GM21825 (cell line): ENCODE results near the gene ELMOD3.
"Not testable (repeated sequence)": the region's sequence is repeated elsewhere in the genome, so short reads cannot be mapped to it uniquely, and the experiment has no call there.

ENCODE experiments used
- ATAC-seq: cut with Tn5 transposase; IDR thresholded peaks from one replicate; pipeline ENCODE4 v1.9.1; 2021; ENCODE audit warnings: mild to moderate bottlenecking, moderate library complexity; ENCODE audit not compliant: unreplicated experiment

Gene ELMOD3

DNA sequence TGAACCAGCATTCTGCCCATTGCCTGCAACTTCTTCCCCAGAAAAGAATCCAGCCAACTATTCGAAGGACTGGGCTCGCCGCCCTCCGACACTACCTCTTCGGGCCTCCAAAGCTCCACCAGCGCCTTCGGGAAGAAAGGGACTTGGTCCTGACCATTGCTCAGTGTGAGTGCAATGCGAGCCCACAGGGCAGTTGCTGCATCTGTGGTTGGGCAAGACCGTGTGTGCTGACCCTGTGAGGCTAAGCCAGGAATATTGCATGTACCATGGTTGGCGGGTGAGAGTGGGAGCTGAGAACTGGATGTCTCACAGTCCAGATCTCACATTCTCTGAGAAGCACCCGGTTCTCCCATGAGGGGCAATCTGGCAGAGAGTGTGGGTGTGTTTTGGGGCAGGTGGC is 16.5 kb downstream of the ELMOD3 start:
- no peak for ATAC-seq

DNA sequence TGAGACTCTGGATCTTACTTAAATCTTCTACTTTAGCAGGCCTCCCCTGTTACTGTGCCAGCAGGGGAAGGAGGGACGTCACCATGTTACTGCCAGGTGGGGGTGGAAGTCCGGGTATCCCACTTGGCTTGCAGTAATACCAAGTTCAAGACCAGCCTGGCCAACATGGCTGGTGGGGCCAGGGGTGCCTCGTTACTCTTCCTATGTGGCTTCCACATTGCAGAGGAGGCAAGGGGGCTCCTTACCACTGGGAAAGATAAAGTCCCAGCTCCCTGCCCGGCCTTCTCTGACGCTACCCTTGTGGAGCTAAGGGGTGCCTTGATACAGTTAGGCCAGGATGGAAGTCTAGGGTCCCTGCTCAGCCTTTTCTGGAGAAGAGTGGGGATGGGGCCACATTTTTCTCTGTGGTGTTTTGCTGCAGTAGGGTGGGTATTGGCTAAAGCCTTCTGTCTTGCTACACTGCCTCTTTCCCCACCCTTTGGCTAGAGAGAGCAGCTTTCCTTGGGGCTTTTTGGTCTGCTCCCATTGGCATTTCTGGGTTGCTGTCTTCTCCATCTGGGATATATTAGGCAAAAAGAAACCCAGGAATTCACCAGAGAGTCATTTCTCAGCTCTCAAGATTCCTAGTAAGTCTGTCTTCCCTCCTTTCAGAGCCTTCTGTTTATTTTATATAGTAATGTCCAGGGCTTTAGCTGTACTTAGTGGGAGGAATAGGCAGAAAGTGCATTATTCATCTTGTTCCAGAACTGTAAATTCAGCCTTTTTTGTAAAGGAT is 21.9 kb downstream of the ELMOD3 start:
- no peak for ATAC-seq

DNA sequence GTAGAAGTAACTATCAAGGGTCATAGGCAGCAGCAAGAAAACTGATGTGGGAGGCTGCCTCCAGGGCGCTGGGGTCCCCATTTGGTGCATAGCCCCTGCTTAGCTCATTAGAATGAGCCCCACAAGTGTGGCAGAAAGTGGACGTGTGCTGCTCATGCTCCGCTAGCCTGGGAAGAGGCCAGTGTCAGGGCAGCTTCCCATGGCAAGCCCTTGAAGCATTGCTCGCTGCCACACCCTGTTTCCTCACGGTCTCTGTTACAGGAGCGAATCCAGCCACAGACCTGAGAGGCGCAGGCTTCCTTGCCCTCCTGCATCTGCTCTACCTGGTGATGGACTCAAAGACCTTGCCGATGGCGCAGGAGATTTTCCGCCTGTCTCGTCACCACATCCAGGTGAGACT is 22.5 kb downstream of the ELMOD3 start:
- ATAC-seq, result no peak

DNA sequence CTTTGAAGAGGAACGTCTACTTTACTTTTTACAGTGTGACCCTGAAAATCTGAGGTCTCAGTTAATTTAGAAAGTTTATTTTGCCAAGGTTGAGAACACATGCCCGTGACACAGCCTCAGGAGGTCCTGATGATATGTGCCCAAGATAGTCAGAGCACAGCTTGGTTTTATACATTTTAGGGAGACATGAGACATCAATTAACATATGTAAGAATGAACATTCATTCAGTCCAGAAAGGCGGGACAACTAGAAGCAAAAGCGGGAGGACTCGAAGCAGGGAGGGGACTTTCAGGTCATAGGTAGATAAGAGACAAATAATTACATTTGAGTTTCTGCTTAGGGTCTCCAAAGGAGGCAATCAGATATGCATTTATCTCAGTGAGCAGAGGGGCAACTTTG is 23.7 kb downstream of the ELMOD3 start:
- ATAC-seq, result no peak

DNA sequence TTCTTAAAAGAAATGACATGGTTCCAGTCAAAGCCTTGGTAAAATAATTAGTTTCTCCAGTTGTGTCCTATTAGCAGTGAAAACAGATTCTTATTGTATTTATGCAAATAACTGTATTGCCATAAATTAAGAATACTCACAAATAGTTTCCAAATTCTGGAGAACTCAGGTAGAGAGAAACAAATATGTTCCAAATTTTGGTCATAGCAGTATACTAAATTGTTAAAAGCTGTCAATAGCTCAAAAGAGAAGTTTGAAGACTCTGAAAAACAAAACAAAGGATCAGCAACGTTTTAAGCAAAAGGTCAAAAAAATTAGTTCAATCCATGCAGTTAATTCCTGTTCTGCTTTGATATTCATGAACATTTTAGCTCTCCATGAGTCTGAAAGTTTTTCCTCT is 25.5 kb downstream of the ELMOD3 start:
- no peak for ATAC-seq

DNA sequence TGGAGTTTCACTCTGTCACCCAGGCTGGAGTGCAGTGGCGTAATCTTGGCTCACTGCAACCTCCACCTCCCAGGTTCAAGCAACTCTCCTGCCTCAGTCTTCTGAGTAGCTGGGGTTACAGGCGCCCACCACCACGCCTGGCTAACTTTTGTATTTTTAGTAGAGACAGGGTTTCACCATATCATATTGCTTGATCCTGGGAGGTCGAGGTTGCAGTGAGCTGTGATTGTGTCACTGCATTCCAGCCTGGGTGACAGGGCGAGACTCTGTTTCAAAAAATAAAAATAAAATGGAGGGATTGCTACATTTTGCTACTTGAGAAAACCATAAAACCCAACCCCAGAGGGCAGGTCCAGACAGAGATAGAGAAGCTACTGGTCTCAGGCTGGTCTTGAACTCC is 28.6 kb downstream of the ELMOD3 start:
- ATAC-seq, result not testable (repeated sequence)

DNA sequence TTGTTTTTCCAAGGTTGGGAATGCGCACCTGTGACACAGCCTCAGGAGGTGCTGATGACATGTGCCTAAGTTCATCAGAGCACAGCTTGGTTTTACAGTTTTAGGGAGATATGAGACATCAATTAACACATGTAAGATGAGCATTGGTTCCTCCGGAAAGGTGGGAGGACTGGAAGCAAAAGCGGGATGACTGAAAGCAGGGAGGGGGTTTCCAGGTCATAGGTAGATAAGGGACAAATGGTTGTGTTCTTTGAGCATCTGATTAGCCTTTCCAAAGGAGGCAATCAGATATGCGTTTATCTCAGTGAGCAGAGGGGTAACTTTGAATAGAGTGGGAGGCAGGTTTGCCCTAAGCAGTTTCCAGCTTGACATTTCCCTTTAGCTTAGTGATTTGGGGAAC is 29.3 kb downstream of the ELMOD3 start:
- no peak for ATAC-seq

DNA sequence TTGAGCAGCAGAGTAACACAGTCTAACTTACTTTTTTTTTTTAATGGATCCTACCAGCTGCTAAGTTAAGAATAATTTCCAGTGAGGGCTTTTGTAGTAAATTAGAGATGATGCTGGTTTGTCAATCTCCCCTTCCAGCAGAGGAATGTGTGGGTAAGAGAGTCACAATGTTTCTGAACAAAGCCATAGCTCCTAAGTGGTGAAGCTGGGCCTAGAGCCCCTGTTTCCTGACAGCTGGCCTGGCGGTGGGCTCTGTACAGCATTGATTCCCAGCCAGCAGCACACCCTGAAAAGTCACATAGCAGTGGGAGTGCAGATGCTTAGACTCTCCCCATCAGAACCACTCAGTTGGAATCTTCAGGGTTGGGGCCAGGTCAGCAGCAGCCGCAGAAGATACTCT is 31.2 kb downstream of the ELMOD3 start:
- ATAC-seq, result no peak

DNA sequence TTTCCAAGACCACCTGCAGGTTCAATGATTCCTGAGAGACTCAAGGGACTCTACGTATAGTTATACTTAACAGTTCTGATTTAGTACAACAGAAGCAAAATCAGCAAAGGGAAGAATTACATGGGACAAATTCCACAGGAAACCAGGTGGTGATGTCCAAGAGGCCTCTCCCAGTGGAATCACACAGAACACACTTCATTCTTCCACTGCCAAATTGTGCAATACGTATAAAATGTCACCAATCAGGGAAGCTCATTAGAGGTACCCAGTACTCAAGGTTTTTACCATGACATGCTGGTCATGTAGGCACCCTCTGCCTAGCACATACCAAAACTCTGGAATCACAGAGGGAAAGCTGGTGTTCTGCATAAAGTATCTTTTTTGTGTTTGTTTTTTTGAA is 33.2 kb downstream of the ELMOD3 start:
- no peak for ATAC-seq

DNA sequence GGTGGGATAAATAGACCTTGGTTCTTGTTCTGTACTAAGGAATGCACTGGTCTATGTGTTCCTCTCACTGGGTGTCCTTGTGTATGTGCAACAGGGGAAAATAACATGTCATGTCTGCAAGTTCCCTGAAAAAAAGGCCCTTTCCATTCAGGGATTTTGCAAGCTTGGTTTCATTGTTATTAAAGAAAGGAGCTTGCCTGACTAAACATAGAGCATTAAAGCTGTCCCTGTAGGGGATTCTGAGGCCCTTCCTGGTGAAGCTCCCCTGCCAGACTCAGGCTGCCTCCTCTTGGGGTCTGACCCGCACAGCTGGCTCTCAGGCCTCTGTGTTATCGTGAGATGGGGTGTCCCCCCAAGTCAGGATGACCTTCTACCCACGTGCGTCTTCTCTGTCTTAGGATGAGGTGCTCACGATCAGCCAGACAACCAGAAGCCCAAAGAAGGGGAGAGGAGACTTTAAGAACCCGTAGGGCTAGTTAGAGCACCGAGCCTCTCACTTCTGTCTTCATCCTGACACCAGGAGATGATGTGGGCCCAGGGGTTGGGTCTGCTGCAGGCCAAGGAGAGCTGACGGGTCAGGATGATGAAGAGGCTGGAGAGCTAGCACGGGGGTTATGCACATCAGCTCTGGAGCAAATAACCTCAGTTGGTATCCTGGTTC is 34.4 kb downstream of the ELMOD3 start:
- no peak for ATAC-seq

DNA sequence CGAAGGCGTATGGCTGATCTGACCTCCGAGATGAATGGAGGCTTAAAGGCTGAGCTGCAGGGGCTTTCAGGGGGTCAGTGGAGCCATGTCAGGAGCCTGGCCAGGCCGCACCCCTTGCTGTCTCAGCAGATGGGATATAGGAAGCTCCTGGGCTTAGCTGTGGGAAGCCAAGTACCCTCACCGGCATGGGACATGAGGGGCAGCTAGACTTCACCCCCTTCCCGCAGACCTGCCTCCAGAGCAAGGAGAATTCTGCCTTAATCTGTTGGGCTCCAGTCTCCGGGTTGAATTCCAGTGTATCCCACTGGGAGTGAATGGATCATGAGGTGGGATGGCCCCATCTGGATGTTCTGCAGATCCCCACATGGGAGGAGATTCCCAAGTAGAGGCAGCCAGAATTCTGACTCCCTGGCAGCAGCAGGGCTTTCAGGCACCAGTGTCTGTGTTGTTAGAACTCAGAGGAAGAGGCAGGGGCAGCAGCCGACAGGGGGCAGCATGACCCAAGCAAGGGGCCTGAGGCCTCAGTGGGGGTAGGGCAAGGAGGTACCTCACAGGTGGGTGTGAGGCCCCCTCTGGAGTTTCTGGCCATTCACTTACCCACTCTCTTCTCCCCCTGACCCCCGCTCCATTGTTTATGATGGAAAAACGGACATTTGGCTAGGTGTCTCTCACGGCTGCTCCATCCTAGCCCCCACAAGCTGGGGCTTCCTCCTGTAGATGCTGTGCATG is 36.5 kb downstream of the ELMOD3 start:
- ATAC-seq, result no peak

DNA sequence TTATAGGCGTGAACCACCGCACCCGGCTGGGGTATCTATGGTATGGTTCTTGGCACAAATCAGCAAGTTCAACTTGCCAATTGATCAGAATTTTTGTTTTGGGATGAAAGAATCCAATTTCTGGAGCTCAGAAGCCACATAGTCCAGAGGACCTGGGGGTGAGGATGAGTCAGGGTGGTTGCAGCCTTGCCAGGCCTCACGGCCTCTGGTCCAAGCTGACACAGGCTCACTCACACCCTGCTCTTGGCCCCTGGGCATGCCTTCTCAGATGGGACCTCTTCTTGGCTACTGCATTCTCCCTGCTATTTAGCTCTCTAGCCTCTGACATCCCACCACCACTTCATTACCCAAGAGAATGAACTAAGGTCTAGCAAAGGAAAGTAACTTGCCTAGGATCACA is 39.3 kb downstream of the ELMOD3 start:
- no peak for ATAC-seq

DNA sequence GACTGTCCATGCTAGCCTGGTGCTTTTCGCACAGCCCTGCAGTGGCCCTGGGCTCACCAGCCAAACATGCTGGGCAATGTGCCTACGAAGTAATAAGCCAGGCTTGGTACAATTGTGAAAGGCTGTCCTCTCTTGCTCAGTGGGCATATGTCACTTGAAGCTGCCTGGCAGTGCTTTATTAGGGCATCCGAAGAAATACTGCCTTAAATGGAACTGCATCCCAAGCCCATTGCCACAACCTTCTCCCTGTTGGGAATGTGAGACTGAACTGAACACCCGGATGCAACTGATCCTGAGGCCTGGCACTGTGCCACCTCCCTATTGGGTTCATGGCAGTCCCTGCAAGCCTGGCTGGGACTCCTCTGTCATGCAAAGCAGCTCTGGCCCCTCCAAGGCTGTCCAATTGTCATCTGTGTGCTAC is 39.7 kb downstream of the ELMOD3 start:
- ATAC-seq, result no peak

DNA sequence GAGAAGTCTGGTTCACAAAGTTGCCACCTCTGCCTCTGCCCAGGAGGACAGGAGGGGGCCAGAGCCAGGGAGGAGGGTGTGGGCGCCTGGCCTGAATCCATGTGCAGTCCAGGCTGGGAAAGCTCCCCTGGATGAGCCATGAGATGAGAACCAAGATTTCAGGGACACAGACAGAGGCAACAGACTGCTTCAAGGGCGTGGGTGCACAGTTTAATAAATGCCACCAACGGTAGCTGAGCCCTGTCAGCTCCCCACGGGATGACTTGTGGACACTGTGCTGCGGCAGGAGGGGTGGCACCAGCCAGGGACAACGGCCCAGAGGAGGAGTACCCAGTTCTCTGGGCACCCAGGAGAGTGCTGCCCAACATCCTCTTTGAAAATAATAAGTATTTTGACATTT is 40.4 kb downstream of the ELMOD3 start:
- ATAC-seq, result no peak

DNA sequence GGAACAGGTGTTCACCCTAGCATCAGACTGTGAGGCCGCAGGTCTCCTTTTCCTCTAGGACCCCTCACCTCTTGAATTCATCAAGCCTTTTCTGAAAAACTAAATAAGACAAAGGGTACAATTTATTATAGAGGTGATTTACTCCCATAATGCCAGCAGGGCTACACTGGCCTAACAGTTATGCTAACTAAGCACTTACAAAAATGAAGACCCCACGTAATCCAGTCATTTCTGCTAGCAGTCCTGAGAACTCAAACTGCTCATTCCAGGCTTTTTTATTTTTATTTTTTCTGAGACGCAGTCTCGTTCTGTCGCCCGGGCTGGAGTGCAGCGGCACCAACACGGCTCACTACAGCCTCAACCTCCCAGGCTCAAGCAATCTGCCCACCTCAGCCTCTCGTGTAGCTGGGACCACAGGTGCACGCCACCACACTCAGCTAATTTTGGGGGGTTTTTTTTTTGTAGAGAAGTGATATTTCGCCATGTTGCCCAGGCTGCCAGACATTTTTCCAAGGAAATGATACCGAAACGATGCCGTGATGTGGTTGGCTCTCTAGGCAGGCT is 41.4 kb downstream of the ELMOD3 start:
- no peak for ATAC-seq

DNA sequence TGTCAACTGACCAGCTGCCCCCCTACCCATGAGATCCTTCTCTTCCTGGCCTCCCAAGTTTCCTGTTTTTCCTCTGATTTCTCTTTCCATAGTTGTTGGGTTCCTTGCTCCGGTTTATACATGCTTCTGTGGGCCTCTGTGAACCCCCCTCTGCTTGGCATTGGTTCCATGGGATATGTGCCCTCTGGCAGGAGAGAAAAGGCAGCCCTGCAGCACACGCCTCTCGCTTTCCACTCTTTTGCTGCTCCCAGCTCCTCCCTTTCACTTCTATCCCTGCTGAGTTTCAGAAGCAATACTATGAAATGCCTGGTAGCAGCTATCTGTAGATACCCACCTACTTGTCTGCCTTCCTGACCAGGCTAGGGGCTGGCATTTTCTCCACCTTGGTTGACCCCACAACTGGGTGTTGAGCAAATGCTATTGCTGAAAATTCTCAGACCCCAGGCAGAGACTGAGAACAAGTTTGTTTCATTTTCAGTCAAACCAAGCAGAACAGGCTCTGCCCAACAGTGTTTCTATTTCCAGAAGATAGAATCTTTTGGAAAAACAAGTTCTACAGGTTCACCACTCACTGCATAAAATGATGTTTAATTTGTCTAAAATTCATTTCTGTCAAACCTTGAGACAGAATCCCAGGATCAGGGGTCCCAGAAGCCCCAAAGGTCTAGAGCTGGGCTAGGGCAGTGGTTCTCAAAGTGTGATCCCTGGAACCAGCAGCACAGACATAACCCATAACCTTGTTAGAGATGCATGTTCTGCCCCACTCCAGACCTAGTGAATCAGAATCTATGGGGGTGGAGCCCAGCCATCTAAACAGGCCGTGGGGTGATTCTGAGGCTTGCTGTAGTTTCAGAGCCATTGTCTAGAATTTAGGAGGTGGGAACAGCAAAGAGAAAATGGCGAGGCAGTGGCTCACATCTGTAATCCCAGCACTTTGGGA is 42.2 kb downstream of the ELMOD3 start:
- no peak for ATAC-seq

DNA sequence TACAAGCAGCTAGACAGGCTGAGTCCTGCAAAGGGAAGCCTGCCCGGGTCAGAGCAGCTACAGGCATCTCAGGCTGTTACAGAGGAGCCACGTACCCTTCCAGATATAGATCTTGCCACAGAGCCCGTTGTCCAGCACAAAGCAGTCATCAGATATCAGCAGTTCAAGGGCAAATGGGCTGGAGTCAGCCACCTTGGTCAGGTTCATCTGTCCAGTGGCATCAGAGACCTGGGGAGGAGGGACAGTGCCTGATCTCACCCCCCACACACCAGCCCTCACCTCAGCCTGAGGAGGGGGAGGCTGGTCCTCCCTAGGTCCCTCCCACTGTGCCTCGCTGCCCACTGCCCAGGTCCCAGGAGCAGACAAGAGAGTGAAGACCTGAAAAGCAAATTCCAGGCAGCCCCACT is 43.4 kb downstream of the ELMOD3 start:
- ATAC-seq, result no peak

DNA sequence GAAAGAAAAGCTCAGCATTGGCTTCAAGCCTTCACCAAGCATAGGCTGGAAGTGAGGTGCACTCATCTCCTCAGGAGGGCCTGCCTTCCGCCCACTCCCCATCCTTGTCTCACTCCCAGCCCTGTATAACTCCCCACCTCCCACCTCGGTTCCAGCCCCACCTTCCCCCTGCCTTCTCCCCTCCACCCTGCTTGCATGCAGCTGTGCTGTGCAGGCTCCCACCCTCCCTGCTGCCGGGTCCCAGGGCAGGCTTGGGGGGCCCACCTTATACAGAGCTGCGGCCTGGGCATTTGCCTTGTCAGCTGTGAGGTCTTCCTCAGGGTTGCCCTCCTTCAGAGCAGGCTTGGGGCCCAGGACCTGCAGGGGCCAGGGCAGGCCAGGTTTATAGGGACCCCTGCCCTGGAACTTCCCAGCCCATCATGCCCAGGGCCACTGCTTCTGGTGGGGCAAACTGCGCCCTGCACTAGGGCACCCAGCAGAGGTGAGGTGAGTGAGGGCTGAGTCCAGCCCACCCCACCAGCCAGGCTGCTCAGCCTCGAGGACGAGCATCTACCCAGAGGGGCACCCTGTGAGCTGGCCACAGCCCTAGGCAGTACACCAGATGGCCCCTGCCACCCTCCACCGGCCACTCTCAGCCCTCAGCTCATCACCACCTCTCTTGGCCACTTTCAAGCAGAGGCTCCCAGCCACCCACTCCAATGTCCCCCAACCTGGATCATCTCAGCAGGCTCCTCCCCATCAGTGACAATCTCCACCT is 44.0 kb downstream of the ELMOD3 start:
- ATAC-seq, result no peak

DNA sequence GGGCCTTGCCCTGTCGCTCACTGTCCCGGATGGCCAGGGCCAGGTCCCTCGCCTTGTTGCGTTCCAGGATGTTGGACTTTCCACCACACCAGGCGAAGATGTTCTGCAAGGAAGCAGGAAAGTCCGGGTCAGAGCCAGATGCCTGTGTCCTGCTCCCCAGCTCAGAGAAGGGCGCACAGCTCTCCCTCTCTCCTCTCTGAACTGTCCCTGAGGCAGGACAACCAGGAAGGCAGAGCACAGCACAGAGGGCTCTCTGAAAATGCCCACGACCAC is 44.5 kb downstream of the ELMOD3 start:
- ATAC-seq, result no peak

DNA sequence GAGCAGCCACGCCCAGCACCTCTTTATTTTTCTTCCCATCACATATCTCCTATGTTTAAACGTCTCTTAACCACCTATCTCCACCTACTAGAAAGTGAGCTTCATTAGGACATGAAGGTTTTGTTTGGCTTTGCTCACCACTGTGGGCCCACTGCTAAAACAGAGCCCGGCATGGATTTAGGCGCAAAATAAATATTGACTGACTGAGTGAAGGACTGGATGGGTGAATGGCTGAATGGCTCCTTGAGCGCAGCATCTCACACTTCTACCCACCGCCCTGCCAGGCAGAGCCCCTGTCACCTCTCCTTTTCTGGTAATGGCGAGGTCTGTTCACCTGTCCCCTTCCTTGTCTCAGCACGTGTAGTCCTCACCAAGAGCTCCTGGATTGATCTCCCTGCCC is 45.5 kb downstream of the ELMOD3 start:
- ATAC-seq, result no peak
